HG03432 (cell line): Measurements from ENCODE around the gene LY9.
A peak's percentile ranks its signal among the peaks of the same experiment; 100 is the strongest.
"Not testable (repeated sequence)": the region's sequence is repeated elsewhere in the genome, so short reads cannot be mapped to it uniquely, and the experiment has no call there.

Source experiments
- ATAC-seq: cut with Tn5 transposase; IDR thresholded peaks from one replicate; pipeline ENCODE4 v1.9.1; 2021; ENCODE audit warnings: mild to moderate bottlenecking, moderate library complexity; ENCODE audit not compliant: unreplicated experiment

LY9 gene

GRCh38 chr1:160773093-160773492 lies 22.9 kb upstream of the LY9 start:
- no peak for ATAC-seq

DNA sequence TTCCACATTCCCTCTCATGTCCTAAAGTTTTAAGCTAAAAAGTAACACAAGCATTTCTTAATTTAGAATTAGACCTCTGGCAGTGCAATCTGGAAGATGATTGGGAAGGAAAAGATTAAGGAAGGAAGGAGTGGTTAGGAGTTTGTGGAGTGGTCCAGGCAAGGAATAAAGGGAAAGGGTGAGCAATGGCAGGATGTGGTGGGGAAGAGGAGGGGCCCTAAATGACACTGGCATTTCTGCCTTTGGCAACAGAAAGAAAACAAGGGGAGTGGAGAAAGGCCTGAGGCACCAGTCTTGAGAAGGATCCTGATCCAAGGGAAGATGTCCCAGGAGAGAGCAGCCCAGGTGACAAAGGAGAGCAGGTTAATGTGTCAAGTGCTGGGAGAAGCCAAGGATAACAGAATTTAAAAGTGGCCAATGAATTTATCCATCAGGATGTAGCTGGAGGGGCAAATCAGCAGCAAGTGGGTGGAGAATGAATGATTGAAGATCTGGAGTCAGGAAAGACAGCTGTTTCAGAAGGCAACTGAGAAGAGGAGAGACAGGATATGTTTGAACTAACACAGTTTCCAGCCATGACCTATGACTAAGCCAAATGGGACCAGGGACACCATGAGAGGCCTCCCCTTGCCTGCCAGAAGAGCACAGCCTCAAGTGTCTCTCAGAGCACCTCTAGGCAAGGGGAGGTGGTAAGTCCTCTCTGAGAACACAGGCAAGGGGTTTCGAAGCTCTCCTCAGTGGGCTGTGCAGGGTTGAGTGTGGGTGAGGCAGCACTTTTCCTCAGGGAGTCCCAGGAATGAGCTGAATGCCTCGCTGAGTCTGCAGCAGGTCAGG lies 20.9 kb upstream of the LY9 start:
- no peak for ATAC-seq

DNA sequence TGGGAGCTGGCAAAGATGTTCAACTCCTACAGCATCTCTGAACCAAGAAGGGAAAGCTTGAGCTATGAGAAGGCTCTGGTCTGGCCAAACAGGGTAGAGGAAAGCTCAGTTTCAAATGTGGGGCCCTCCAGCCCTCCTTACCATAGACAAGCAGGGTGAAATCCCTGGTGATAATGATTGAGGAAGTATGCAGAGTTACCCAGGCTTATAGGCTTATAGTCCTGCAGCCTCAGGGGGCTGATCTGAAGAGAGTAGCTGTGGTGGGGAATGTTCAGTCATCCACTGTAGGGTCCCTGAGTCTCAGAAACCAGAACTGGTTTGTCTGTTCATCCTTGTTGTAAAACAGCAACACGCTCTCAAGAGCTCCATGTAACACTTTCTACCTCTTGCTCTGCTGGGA lies 19.8 kb upstream of the LY9 start:
- ATAC-seq, result peak; percentile 44

DNA sequence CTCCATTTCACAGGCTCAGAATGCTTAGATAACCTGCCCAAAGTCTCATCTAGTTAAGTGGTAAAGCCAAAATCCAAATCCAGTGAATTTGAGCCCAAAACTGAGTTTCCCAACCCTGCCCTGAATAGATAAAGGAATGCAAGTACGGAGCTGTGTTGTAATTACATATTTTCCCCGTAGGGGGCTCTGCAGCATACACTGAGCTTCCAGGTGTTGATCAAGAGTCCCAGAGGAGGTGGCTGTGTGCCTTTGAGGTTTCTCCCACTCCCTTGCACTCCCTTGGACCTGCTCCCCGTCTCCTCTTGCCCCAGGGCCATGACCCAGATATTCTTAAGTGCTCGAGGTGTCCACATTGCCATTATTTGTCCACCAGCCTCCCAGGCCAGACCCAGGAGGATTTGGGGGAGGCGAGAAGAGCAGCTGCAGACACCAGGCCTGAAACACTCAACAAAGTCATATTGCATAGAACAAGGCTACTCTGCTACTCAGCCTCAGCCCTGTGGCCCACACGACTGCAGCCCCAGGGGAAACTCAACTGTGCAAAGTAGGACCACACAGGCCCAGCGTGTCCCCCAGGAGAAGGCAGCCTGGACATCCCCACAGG lies 18.4 kb upstream of the LY9 start:
- ATAC-seq, result no peak

DNA sequence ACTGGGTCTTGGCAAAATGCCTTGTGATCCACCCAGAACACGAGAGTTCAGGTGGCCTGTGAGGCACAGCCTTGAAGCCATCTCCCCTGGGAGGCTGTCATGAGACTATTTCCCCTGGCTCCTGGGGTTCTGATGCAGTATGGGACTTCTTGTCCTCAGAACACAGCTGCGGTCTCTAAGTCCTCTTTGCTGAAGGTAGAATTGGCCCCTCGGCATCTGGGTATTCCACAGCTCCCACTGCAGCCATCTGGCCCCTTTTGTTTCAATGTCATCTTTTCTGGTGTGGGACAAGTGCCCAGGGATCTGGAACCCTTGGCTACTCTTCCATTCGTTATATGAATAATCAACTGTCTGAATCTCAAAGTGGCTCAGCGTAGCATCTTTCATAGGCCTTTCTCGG lies 17.0 kb upstream of the LY9 start:
- no peak for ATAC-seq

- no peak for ATAC-seq
Measured at GRCh38 chr1:160779626-160780397, 16.2 kb upstream of the LY9 start.

DNA sequence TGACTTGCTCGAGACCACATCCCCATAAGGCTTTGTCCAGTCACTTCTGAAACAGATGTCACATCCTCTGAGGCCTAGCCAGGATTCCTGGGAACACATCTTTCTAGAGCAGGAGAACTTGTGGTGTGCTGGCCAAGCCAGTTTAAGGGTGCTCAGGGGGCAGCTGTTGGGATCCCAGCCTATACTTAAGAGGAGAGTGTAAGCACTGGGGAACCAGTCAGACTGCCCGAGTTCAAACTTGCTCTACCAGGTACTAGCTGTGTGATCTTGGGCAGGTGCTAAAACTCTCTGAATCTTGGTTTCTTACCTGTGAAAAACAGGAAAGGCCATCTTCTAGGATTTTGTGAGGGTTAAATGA lies 15.6 kb upstream of the LY9 start:
- ATAC-seq, result no peak

- ATAC-seq, result no peak
Measured at GRCh38 chr1:160781186-160781766, 14.7 kb upstream of the LY9 start.

DNA sequence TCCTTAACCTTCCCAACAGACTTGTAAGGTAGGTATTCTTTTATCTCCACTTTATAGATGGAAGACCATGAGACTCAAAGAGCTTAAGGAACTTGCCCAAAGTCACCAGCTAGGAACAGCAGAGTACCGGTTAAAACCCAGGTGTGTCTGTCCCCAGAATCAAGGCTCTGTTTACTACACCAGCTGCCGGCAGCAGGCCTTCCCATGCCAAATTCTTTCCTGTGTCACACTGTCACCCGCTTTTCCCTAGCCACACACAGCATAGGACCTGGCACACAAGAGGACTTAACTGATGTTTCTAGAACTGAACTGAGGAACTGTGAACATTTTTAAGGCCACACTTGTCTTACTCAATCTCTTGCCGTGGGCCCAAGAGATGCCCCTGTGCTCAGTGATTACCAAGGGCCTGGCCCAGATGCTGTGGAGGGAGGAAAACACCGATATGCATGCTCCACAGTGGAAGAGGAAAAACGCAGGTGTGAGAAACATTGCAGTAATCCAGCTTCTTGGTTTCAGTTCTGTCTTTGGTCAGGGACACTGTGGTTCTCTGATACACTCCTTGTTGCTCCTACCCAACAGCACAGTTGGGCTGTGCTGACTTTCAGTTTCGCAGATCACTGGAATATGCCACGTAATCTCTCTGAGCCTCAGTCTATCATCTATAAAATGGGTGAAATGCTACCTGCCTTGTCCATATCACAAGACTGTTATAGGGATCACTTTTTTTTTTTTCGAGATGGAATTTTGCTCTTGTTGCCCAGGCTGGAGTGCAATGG lies 13.9 kb upstream of the LY9 start:
- peak; percentile 77 for ATAC-seq

DNA sequence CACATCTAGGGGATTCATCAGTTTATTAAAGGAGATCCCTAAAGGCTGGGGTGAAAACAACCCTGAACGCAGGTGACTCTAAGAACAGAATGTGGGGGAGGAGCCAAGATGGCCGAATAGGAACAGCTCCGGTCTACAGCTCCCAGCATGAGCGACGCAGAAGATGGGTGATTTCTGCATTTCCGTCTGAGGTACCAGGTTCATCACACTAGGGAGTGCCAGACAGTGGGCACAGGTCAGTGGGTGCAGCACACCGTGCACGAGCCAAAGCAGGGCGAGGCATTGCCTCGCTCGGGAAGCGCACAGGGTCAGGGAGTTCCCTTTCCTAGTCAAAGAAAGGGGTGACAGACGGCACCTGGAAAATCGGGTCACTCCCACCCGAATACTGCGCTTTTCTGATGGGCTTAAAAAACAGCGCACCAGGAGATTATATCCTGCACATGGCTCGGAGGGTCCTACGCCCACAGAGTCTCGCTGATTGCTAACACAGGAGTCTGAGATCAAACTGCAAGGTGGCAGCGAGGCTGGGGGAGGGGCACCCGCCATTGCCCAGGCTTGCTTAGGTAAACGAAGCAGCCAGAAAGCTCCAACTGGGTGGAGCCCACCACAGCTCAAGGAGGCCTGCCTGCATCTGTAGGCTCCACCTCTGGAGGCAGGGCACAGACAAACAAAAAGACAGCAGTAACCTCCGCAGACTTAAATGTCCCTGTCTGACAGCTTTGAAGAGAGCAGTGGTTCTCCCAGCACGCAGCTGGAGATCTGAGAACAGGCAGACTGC lies 12.8 kb upstream of the LY9 start:
- ATAC-seq, result not testable (repeated sequence)

DNA sequence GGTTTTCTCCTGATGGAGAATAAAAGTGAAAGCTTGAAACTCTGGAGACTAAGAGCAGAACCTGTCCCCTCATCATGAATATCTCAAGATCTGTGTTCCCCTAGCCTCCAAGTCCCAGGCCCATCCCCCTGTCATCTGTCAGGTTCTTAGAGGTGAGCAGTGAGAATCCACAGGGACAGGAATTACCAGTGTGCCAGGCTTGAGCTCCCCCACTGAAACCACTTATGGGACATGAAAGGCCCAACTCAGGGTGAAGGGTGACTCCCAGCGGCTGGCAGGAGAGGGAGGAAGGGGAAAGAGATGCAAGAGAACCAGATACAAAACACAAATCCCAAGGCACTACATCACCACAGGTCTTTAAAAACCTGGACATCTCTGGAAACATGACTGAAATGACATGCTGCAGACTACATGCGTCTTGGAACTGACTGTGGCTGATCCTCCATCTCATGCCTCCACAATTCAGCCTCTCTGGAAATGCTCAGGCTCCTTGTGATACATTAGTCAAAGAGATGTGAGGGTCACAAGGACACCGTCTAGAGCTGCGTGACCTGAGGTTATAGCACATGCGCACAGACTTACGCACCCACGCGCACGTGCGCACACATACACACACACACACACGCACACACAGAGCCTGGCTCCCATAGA lies 6.8 kb upstream of the LY9 start:
- peak; percentile 2 for ATAC-seq

DNA sequence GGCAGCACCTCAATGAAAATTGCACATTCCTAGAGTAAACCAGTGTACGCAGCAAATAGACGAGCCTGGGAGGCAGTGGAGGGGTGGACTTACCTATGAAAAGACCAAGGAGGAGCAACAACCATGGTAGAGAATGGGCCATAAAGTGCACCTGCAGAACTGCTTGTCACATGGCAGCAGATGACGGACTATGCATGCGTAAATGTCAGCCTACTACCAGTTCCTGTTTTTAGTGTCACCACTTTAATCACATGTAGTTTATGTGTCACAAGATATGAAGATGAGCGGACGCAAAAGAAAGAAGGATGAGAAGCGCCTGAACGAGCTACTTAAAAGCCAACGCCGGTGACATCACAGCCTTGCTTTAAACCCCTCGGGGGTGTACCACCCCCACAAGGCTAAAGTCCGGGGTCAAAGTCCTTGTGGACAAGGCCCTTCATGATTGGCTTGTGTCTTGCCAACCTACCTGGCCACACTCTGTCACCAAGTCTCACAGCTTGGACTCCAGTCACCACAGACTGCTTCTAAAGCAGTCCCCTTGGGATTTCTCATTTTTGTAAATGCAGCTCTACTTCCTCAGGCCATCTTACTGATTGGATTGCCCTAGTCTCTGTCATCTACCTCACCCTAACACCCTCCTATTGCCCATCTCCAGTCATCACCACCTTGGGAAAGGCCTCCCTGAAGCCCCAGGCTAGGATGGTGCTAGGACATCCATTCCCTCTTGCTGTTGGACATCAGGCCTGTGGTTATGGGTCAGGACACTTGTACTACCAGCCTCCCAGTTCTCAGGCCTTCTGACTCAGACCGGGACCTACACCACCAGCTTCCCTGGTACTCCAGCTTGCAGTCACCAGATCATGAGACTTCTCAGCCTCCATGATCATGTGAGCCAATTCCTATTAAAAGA lies 6.0 kb upstream of the LY9 start:
- peak; percentile 83 for ATAC-seq

DNA sequence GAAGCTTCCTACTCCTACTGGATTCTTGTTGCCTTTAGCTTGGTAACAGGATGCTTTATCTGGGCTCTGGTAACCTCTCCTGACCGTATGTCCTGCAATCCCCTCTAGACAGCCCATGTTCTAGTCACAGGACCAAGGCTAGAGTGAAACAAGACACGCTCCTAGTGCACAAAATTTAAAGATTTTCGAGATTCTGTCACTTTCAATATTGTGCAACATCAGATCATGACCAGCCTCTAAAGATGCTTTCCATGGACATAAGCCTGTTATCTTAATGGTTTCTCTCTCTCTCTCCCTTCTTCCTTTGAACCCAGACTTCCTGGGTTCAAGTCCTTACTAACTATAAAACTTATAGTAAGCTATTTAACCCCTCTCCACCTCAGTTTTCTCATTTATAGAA lies 1.6 kb upstream of the LY9 start:
- ATAC-seq, result no peak

- ATAC-seq, result no peak
Measured at GRCh38 chr1:160797271-160797709, 1.3 kb downstream of the LY9 start.

DNA sequence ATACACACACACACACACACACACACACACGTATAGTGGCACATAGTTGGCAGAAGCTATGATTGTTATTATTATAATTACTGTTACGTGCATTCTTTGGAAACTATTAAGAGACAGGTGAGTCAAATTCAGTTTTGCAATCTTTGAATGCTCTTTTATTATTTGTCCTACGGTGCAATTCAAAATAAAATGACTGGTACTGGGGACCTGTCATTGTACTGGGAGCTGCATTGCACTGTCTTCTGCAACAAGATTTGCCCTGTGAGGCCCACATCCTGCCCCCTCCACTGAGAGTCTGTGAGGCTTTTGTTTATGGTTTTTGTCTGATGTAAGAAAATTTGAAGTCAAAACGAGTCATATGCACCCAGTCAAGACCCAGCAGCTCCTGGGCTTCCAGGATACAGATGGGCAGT lies 1.9 kb downstream of the LY9 start:
- ATAC-seq, result no peak

DNA sequence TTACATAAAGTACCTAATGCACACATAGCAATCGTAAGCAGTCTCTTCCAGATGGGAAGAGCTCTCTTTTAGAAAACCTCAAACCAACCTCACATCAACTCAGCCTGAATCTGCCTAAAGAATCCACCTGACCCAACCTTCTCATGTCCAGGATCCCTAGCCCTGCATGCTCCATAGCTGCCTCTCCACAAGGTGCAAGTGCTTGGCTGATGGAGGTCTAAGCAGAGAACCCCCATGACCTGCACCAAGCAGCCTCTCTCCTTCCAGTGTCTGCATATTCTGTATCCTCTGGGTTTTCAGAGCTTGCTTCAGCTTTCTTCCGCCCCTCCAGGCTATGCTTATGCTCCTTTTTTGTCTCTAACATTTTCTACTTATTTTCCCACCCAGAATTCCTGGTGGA lies 2.5 kb downstream of the LY9 start:
- no peak for ATAC-seq

DNA sequence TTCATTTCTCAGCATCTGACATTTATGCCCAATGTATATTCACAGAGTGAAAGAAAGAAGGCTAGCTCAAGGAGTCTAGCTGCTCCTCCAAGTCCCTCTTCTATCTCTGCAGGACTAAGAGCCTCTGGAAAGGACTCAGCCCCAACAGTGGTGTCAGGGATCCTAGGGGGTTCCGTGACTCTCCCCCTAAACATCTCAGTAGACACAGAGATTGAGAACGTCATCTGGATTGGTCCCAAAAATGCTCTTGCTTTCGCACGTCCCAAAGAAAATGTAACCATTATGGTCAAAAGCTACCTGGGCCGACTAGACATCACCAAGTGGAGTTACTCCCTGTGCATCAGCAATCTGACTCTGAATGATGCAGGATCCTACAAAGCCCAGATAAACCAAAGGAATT lies 3.7 kb downstream of the LY9 start:
- no peak for ATAC-seq

- ATAC-seq, result no peak
Measured at GRCh38 chr1:160800142-160800541, 4.2 kb downstream of the LY9 start.
